TTC549 (cell line): Measurements from ENCODE around the gene FOXC2.
"Not testable (repeated sequence)": the region's sequence is repeated elsewhere in the genome, so short reads cannot be mapped to it uniquely, and the experiment has no call there.

Source experiments
- FAIRE-seq: peaks from 2 replicates; lab custom pipeline; 2012; peaks lifted over from hg19 to GRCh38; lab: Jason Lieb, UNC

The FOXC2 gene

DNA sequence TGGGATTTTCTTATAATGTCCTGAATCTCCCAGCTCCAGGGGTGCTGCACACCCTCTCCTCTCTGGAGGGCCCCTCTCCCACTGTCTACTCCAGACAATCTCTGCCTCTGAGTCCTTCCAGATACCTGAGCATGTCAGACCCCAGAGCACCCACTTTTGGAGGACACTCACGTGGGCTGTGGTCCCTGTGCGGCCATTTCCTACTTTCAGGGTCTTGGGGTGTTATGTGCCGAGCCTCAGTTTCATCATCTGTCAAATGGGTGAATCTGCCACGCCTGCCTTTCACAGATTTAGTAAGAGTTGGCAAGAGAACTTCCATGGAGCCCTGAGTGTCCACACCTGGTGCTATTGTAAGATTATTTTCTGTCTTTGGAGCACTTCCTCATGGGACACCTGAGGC, 8.0 kb downstream of the FOXC2 start:
- no peak for FAIRE-seq

DNA sequence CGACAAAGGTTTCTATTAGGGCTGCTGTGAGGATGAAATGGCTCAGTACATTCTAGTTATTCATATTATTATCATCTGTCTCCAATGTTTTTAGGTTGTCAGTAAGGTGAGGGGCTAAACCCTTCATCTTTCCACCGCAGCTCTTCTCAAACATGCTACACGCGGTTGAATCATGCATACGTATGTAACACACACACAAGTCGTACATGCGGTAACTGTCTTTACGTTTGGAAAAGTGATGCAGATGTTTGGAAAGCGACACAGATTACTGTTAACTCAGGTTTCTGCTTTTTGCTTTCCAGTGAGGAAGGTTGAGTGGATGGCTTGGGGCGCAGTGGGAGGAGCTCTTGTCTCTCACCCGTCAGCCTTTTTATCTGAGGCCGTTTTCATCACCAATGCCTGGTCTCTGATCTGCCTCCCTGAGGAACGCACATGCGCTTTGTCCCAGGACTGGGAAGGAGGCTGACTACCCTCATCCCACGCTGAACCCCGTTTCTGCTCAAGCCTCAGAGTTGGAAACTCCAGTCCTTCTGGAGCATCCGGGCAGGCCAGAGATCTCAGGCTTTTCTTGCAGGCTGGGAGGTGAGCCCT, 8.6 kb downstream of the FOXC2 start:
- FAIRE-seq, result no peak

DNA sequence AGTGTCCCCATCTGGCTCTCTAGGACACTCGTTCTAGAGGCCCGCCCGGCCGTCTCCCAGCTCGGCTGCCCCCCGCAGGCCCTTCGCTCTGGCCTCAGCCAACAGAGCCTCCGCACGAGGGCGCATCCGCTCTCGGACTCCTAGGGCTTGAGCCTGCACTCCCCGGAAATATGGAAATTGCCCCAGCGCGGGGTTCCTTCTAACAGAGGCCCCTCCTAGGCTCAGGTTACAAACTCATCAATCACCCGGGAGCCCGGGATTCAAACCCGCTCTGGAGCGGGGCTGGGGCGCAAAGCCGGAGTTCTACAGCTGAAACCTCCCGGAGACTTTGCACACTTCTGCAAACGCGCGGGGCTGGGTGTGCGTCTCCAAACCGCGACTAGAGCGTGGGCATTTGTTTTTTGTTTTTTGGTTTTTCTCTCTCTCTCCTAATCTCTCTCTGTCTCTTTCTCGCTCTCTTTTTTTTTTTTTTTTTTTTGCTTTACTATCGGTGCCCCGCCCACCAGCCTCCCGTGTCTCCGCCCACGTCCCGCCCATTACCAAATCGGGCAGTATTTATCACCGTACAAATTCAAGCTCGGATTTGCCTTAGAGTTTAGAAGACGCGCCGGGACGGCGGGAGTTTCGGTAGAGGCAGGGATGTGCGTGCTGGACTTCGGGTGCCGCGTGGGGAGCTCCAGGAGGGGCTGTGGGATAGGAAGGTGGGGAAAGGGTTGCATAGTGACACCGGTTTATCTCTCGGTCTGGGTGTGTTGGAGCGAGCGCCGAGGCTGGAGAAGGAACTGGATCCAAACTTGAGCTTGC, 9.3 kb downstream of the FOXC2 start:
- FAIRE-seq, result no peak

DNA sequence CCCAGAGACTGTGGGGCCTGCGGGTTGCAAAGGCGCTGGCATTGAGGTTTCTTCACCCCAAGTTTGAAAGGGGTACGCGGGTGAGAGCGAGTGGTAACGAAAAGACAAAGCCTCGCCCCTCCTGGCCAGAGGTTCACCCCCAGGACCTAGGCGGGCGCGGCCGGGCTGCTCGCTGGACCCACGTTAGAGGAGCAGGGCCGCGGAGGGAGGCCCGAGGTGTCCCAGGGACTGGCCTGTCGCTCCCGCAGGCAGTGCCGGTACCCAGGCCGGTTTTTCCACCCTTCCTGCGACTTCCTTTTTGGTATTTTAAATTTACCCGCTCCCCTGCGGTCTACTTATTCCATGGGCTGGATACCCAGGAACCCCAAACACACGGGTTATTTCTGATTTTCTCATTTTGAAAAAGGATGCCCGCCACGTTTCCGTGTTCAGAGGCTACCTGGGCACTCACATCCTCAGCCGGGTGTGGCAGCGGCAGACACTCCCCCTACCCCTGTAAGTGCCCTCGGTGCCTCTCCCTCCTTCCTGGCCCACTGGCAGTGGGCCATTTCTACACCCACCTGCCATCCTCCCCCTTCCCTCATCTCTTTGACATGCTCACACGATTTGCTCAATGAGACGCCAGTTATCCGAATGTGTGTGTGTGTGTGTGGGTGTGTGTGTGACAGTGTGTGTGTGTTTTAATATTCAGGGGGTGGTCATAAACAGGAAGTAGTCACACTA, 10.1 kb downstream of the FOXC2 start:
- FAIRE-seq, result no peak

DNA sequence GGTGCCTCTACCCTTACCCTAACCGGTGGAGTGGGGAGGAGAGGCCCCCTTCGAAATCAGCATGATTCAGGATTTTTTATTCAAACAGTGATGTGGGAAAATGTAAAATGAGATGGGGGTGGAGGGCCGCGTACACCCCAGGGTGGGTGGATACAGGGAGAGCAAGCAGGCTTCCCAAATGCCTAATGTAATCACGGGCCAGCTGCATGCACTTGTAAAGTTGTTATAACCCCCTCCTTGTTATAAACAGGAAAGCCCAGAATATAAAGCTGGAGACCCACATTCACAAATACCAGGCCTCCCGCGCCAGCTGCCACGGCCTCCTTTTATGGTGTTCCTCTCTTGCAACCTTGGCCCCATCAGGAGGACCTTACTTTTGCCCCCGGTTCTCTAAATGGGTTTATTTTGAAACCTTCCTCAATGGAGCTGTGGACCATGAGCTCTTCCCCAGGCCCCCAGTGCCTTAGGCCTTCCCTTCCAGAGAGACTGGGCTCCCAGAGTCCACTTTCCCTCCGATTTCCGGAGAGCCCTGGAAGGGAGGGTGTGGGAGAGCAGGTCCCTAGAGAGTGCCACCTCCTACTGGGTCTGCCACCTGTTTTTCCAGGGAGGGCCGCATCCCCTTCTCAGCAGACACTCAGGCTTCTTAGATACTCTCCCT, 10.8 kb downstream of the FOXC2 start:
- no peak for FAIRE-seq

DNA sequence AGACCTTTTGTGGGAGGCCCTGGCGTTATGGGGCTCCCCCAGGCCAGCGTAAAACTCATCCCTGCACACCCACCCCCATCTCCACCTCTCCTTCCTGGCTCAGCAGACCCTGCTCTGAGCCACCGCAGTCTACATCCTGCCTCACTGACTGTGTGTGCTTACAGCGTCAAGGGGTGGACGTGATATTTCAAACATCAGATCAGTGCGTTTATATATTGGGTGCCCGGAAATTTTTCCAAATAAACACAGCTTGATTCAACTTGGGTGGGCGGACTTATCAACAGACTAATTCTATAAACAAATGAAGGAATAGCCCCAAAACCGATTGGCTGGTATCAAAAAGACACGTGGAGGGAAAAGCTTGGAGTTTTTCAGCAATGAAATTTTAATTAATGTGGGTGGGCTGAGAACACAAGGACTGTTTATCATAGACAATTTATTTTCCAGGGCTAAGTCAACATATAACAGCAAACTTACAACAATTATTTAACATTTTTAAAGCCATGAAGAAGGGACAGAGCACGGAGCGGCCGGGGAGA, 11.5 kb downstream of the FOXC2 start, which contains the start of gene FOXL1:
FOXL1 (plus strand) TSS at position 489 of the 539 bp plus-strand sequence. CDS start 175 bp downstream, outside the sequence.
- FAIRE-seq, result no peak

DNA sequence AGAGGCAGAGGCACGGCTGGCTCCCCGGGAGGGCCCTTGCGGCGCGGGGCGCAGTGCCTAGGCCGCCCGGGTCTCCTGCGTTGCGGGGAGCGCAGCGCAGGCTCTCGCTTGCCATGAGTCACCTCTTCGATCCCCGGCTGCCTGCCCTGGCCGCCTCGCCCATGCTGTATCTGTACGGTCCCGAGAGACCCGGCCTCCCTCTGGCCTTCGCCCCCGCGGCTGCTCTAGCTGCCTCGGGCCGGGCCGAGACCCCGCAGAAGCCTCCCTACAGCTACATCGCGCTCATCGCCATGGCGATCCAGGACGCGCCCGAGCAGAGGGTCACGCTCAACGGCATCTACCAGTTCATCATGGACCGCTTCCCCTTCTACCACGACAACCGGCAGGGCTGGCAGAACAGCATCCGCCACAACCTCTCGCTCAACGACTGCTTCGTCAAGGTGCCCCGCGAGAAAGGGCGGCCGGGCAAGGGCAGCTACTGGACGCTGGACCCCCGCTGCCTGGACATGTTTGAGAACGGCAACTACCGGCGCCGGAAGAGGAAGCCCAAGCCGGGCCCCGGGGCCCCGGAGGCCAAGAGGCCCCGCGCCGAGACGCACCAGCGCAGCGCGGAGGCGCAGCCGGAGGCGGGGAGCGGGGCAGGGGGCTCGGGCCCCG, 12.1 kb downstream of the FOXC2 start:
- no peak for FAIRE-seq

DNA sequence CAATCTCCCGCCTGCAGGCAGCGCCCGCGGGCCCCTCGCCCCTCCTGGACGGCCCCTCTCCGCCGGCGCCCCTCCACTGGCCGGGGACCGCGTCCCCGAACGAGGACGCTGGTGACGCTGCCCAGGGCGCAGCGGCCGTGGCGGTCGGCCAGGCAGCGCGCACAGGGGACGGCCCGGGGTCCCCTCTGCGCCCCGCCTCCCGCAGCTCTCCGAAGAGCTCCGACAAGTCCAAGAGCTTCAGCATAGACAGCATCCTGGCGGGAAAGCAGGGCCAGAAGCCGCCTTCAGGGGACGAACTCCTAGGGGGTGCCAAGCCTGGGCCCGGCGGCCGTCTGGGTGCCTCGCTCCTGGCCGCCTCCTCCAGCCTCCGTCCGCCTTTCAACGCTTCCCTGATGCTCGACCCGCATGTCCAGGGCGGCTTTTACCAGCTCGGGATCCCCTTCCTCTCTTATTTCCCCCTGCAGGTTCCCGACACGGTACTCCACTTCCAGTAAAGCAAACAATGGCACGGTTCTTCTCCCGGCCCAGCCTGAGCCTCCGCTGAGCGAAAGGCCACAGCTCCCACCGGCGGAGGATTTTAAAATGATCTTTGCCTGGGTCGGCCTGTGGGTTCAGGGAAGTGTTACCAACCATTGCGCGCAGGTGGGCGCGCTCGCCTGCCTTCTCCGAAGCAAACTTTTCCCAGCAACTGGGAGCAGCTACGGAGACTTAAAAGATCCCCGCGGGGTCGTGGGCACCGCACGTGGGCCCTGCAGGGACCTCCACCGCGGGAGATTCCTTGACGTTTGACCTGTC, 12.8 kb downstream of the FOXC2 start:
- FAIRE-seq, result no peak

DNA sequence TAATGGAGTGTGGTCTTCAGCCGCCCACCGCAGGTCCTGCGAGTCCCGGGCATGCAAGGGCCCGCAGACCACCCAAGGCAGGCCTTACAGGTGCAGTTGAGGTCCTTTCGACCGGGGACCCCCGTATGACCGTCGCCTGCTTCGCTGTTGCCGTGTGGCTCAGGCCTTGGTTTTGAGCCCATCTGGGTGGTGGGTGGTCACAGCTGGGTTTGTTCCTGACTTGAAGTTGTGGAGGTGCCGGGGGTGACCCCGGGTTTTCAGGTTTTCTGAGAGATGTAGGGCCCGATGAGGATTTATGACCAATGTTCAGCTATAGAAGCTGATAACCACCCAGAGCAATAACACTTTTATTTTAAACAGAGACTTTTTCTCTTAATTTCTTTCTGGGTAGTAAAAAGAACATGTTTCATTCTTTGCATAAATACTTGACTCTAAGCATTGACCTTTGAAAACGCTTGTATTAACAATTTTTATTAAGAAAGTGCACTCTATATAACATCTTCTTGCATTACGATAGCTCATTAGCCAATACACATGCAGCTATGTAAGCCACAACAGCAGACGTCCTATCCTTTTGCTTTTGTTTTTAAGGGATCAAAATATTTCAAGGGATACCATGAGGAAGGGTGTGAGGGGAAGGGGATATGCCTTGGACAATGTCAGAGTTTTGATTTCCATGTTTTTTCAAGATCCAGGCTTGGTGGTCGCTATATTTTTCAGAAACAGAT, 13.6 kb downstream of the FOXC2 start:
- FAIRE-seq, result no peak

DNA sequence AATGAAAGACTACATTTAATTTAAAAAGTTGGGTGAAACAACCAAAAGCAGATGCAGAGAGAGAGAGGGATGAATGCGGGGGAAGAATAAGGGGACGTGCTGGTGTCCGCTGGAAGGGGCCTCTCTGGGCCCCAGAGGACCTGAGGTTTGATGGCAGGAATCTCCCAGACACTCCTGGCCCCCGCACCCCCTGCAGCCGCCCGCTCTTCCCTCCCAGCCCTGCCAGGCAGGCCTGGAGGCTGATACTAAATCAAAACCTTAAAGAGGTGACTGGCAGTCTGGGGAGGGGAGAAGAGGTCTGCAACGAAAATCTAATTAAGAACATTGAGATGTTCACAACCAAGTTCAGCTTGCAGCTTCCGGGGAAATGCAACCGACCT, 14.2 kb downstream of the FOXC2 start:
- FAIRE-seq, result no peak

DNA sequence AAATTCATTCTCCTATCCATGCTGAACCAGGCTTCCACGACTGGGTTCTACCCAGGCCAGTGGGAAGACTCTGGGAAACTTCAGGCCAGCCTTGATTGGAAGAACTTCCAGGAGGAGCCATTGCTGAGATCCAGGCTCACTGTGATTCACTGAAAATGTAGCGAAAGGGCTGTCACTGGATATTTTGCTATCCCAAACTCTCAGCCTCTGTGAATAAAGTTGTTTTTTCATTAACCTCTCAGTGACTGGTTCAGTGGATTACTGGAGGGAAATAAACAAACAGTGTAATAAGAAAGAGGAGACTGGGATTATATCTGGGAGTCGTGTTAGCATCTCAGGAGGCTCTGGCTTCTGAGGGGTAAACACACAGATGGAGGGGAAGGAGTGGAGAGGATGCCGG, 14.8 kb downstream of the FOXC2 start:
- FAIRE-seq, result no peak

DNA sequence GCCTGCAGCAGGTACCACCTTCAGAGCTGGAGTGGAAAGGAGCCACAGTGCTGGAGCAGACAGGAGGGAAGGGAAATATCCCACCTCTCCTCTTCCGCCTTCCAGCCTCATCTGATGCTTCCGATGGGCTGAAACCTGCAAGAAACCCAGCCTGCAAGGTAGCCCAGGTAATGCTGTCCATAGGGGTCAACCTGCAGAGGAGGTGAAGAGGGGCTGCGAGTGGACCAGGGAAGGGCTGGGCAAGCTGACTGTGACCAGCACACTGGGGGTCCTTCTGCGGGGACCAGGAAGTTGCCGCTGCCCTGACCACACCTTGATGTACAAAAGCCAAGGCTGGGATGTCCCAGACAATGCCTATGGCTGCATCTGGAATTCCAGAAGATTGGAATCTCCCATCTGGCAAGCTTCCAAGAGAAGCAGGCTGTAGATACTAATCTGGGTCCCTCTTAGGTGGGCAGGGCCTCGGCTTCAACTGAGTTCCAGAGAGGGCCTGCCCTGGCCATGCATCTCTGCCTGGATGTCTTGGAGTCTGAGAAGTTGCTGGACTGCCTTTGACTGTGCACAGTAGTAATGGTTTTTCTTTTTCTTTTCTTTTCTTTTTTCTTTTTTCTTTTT, 17.5 kb downstream of the FOXC2 start:
- no peak for FAIRE-seq

DNA sequence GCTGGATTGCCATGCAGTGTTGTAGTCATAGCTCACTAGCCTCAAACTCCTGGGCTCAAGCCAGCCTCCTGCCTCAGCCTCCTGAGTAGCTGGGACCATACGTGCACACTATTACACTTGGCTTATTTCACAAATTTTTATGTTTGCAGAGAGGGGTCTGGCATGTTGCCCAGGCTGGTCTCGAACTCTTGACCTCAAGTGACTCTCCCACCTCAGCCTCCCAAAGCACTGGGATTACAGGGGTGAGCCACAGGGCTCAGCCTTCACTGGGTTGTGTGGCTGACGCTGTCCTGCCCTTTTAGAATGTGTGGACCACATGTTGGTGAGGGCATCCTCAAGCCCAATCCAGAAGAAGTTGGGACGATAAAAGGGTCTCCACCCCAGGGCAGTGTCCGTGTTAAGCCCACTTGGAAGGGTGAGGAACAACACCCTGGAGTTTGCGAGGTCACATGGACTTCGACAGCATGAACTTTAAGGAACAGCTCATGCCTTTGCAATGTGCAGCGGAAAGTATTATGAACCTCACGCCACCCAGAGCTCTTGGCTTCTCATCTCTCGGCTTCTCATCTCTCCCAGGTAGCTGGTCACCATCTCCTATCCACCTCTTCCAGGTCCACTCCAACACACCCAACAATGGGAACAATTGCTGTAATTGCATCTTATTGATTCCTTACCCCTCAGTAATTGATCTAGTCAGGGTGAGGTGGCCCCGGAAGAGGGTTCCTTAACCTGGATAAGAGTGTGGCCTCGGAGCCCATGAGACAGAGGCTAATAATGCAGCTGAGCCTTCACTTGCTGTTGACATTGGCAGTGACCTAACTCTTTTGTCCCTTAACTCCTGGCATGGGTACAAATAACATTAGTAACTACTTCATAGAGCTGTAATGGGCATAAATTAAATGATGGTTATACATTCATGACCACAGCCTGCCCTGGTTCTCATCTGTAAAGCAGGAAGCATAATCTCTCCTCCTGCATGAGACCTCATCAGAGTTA, 18.4 kb downstream of the FOXC2 start:
- no peak for FAIRE-seq

DNA sequence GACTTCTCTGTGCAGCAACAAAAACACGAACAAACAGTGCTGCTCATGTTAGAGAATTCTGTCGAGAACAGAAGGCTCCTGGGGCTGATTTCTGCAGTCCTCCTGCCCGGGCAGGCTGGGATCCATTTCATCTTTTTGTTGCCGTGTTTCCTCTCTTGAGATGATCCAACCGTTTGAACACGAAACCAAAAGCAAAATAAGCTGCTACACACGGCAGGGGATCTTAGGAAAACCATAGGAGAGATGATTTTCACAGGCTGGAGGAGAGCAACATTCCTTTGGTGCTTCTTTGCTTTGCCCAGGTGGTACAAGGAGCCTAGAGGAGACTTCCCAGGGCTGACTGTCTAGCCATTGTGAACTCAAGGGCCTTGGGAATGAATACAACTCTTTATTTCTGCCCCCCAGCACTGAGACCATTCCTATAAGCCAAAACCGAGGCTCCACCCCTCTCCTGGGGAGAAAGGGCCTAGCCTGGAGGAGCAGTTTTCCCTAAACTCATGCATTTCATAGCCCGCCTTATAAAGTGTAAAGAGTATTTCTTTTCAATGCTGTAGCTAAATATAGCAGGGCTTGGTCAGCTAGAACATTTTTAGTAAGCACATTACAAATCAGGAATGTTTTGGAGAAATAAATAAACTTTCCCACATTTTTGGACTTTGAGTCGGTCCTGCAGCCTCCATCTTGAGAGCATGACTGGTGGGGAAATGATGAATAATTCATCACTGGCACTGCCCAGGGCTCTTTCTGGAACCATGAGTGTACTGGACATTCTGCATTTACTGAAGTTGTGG, 19.4 kb downstream of the FOXC2 start:
- FAIRE-seq, result no peak

DNA sequence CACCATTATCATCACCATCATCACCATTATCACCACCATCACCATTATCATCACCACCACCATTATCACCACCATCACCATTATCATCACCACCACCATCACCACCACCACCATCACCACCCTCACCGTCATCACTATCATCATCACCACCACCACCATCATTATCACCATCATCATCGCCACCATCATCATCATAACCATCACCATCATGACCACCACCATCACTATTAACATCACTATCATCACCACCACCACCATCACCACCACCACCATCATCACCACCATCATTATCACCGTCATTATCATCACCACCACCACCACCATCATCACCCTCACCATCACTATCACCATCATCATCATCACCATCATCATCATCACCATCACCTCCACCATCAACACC, 20.9 kb downstream of the FOXC2 start:
- FAIRE-seq, result no peak

DNA sequence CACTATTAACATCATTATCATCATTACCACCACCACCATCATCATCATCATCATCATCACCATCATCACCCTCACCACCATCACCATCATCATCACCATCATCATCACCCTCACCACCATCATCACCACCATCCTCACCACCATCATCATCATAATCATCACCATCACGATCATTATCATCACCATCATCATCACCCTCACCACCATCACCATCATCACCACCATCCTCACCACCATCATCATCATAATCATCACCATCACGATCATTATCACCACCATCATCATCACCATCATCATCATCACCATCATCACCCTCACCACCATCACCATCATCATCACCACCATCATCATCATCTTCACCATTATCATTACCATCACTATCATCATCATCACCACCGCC, 21.3 kb downstream of the FOXC2 start:
- not testable (repeated sequence) for FAIRE-seq

DNA sequence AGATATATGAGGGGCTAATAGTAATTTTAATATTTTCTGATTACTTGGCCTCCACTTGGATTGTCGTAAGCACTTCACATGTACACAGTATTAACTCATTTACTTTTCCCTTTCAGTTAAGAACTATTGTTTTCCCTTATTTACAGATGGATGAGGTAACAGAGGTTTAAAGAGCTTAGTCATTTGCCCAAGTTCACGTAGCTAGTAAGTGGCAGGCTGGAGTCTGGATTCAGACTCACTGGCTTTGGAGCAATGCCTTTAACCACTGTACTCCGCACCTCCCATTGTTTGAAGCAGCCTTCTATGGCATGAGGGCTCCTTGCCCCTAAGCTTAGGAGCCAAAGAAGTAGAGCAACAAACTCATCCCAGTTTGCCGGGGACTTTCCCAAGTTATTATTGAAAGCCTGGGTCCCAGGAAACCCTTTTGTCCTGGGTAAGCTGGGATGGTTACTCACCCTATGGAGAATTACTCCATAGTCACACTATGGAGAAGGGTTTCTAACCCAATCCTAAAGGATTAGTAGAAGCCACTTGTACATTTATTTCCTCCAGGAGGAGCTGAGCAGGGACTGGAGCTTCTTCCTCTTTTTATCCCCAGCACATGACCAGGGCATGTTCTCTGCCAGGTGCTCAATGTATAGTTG, 24.0 kb downstream of the FOXC2 start:
- FAIRE-seq, result no peak
